HG02610 (cell line): ENCODE data around the gene FAM107A.

Experiments used
- ATAC-seq: cut with Tn5 transposase; IDR thresholded peaks from one replicate; pipeline ENCODE4 v1.9.1; 2021; ENCODE audit warnings: mild to moderate bottlenecking, moderate library complexity; ENCODE audit not compliant: unreplicated experiment

The FAM107A gene

GRCh38 chr3:58520403-58521335 is 56.5 kb downstream of the FAM107A start:
- ATAC-seq = no peak

GRCh38 chr3:58519668-58520402 is 57.4 kb downstream of the FAM107A start:
- no peak for ATAC-seq

- ATAC-seq = no peak
These were observed 58.9 kb downstream of the FAM107A start for GRCh38 chr3:58518291-58518789.

GRCh38 chr3:58514405-58514804 is 62.8 kb downstream of the FAM107A start:
- ATAC-seq = no peak
